ENCODE measurements around the gene GJC3.
"Not testable (repeated sequence)": the region's sequence is repeated elsewhere in the genome, so short reads cannot be mapped to it uniquely, and the experiment has no call there.

GJC3 gene

GRCh38 chr7:99928994-99929729 is at the start of gene GJC3:
Gene GJC3, minus strand, starts transcription at chr7:99929620. Its CDS starts 0 bp downstream, at chr7:99929620.
- Histone ChIP-seq H3K4me1 (ENCODE audit: control insufficient read depth in 2 of 2, insufficient read depth in 2 of 2, low read length in 2 of 2) (peaks cover 0 to 3% of the 10 kb centered on the region in 2 donors), H3K9me3 (ENCODE audit: control insufficient read depth in 2 of 2, low read length in 2 of 2) (no peaks in the 10 kb centered on the region), H3K4me3 (ENCODE audit: low read length in 2 of 2) (peak within 1 kb of the TSS; percentile 36 to 42), H3K27ac (ENCODE audit: low read depth in 2 of 2, low read length in 2 of 2) (no peak within 1 kb of the TSS), H3K9ac (ENCODE audit: low read depth in 1 of 2, low read length in 2 of 2) (no peak within 1 kb of the TSS), H3K27me3 (ENCODE audit: control insufficient read depth in 2 of 2, insufficient read depth in 2 of 2, low read length in 2 of 2) (peaks cover 15 to 22% of the 10 kb centered on the region in 2 donors), H3K36me3 (ENCODE audit: control insufficient read depth in 2 of 2, insufficient read depth in 2 of 2, low read length in 2 of 2) (no peaks in the 10 kb centered on the region)

GRCh38 chr7:99976626-99977025 is 47.2 kb upstream of the GJC3 start:
- Histone ChIP-seq H3K36me3 (ENCODE audit: control insufficient read depth in 2 of 2, insufficient read depth in 2 of 2, low read length in 2 of 2) (no peaks in the 10 kb centered on the region), H3K4me3 (ENCODE audit: low read length in 2 of 2) (no peak overlapping the region), H3K9ac (ENCODE audit: low read depth in 1 of 2, low read length in 2 of 2) (no peak overlapping the region), H3K4me1 (ENCODE audit: control insufficient read depth in 2 of 2, insufficient read depth in 2 of 2, low read length in 2 of 2) (no peaks in the 10 kb centered on the region), H3K27ac (ENCODE audit: low read depth in 2 of 2, low read length in 2 of 2) (no peak overlapping the region), H3K9me3 (ENCODE audit: control insufficient read depth in 2 of 2, low read length in 2 of 2) (no peaks in the 10 kb centered on the region), H3K27me3 (ENCODE audit: control insufficient read depth in 2 of 2, insufficient read depth in 2 of 2, low read length in 2 of 2) (no peaks in the 10 kb centered on the region)

- Histone ChIP-seq H3K27me3 (ENCODE audit: control insufficient read depth in 2 of 2, insufficient read depth in 2 of 2, low read length in 2 of 2) (no peaks in the 10 kb centered on the region), H3K9me3 (ENCODE audit: control insufficient read depth in 2 of 2, low read length in 2 of 2) (no peaks in the 10 kb centered on the region), H3K27ac (ENCODE audit: low read depth in 2 of 2, low read length in 2 of 2) (no peak within 1 kb of the TSS), H3K9ac (ENCODE audit: low read depth in 1 of 2, low read length in 2 of 2) (no peak within 1 kb of the TSS), H3K4me1 (ENCODE audit: control insufficient read depth in 2 of 2, insufficient read depth in 2 of 2, low read length in 2 of 2) (no peaks in the 10 kb centered on the region), H3K4me3 (ENCODE audit: low read length in 2 of 2) (no peak within 1 kb of the TSS), H3K36me3 (ENCODE audit: control insufficient read depth in 2 of 2, insufficient read depth in 2 of 2, low read length in 2 of 2) (no peaks in the 10 kb centered on the region)
Observed at GRCh38 chr7:99975782-99976521, 46.5 kb upstream of the GJC3 start, which contains the start of gene AZGP1. Gene AZGP1, minus strand, starts transcription at chr7:99976031. Its CDS starts 11 bp downstream, at chr7:99976020.

GRCh38 chr7:99974681-99975080 is 45.3 kb upstream of the GJC3 start:
- no peak overlapping the region for H3K4me3 ChIP-seq (ENCODE audit: low read length in 2 of 2)
- H3K27ac ChIP-seq (ENCODE audit: low read depth in 2 of 2, low read length in 2 of 2) = no peak overlapping the region
- no peak overlapping the region for H3K9ac ChIP-seq (ENCODE audit: low read depth in 1 of 2, low read length in 2 of 2)
- no peaks in the 10 kb centered on the region for H3K4me1 ChIP-seq (ENCODE audit: control insufficient read depth in 2 of 2, insufficient read depth in 2 of 2, low read length in 2 of 2)
- no peaks in the 10 kb centered on the region for H3K27me3 ChIP-seq (ENCODE audit: control insufficient read depth in 2 of 2, insufficient read depth in 2 of 2, low read length in 2 of 2)
- no peaks in the 10 kb centered on the region for H3K9me3 ChIP-seq (ENCODE audit: control insufficient read depth in 2 of 2, low read length in 2 of 2)
- no peaks in the 10 kb centered on the region for H3K36me3 ChIP-seq (ENCODE audit: control insufficient read depth in 2 of 2, insufficient read depth in 2 of 2, low read length in 2 of 2)

GRCh38 chr7:99973817-99974216 is 44.4 kb upstream of the GJC3 start:
- H3K36me3 ChIP-seq (ENCODE audit: control insufficient read depth in 2 of 2, insufficient read depth in 2 of 2, low read length in 2 of 2); H3K4me1 ChIP-seq (ENCODE audit: control insufficient read depth in 2 of 2, insufficient read depth in 2 of 2, low read length in 2 of 2); H3K9me3 ChIP-seq (ENCODE audit: control insufficient read depth in 2 of 2, low read length in 2 of 2); H3K9ac ChIP-seq (ENCODE audit: low read depth in 1 of 2, low read length in 2 of 2); H3K27me3 ChIP-seq (ENCODE audit: control insufficient read depth in 2 of 2, insufficient read depth in 2 of 2, low read length in 2 of 2); H3K27ac ChIP-seq (ENCODE audit: low read depth in 2 of 2, low read length in 2 of 2); H3K4me3 ChIP-seq (ENCODE audit: low read length in 2 of 2): not testable (repeated sequence)

GRCh38 chr7:99971242-99971641 is 41.8 kb upstream of the GJC3 start:
- Histone ChIP-seq H3K4me1 (ENCODE audit: control insufficient read depth in 2 of 2, insufficient read depth in 2 of 2, low read length in 2 of 2) (no peaks in the 10 kb centered on the region), H3K9me3 (ENCODE audit: control insufficient read depth in 2 of 2, low read length in 2 of 2) (no peaks in the 10 kb centered on the region), H3K4me3 (ENCODE audit: low read length in 2 of 2) (no peak overlapping the region), H3K9ac (ENCODE audit: low read depth in 1 of 2, low read length in 2 of 2) (no peak overlapping the region), H3K27ac (ENCODE audit: low read depth in 2 of 2, low read length in 2 of 2) (no peak overlapping the region), H3K27me3 (ENCODE audit: control insufficient read depth in 2 of 2, insufficient read depth in 2 of 2, low read length in 2 of 2) (no peaks in the 10 kb centered on the region), H3K36me3 (ENCODE audit: control insufficient read depth in 2 of 2, insufficient read depth in 2 of 2, low read length in 2 of 2) (no peaks in the 10 kb centered on the region)

GRCh38 chr7:99969813-99970212 is 40.4 kb upstream of the GJC3 start:
- not testable (repeated sequence) for H3K4me3 ChIP-seq (ENCODE audit: low read length in 2 of 2); H3K27me3 ChIP-seq (ENCODE audit: control insufficient read depth in 2 of 2, insufficient read depth in 2 of 2, low read length in 2 of 2); H3K4me1 ChIP-seq (ENCODE audit: control insufficient read depth in 2 of 2, insufficient read depth in 2 of 2, low read length in 2 of 2); H3K27ac ChIP-seq (ENCODE audit: low read depth in 2 of 2, low read length in 2 of 2); H3K9me3 ChIP-seq (ENCODE audit: control insufficient read depth in 2 of 2, low read length in 2 of 2); H3K9ac ChIP-seq (ENCODE audit: low read depth in 1 of 2, low read length in 2 of 2); H3K36me3 ChIP-seq (ENCODE audit: control insufficient read depth in 2 of 2, insufficient read depth in 2 of 2, low read length in 2 of 2)

GRCh38 chr7:99969298-99969697 is 39.9 kb upstream of the GJC3 start:
- Histone ChIP-seq H3K36me3 (ENCODE audit: control insufficient read depth in 2 of 2, insufficient read depth in 2 of 2, low read length in 2 of 2) (no peaks in the 10 kb centered on the region), H3K9ac (ENCODE audit: low read depth in 1 of 2, low read length in 2 of 2) (no peak overlapping the region), H3K27me3 (ENCODE audit: control insufficient read depth in 2 of 2, insufficient read depth in 2 of 2, low read length in 2 of 2) (no peaks in the 10 kb centered on the region), H3K27ac (ENCODE audit: low read depth in 2 of 2, low read length in 2 of 2) (no peak overlapping the region), H3K4me1 (ENCODE audit: control insufficient read depth in 2 of 2, insufficient read depth in 2 of 2, low read length in 2 of 2) (no peaks in the 10 kb centered on the region), H3K9me3 (ENCODE audit: control insufficient read depth in 2 of 2, low read length in 2 of 2) (no peaks in the 10 kb centered on the region), H3K4me3 (ENCODE audit: low read length in 2 of 2) (no peak overlapping the region)

- Histone ChIP-seq H3K9ac (ENCODE audit: low read depth in 1 of 2, low read length in 2 of 2) (no peak overlapping the region), H3K27ac (ENCODE audit: low read depth in 2 of 2, low read length in 2 of 2) (no peak overlapping the region)
Observed at GRCh38 chr7:99958564-99959227, 29.3 kb upstream of the GJC3 start.

GRCh38 chr7:99955247-99955646 is 25.8 kb upstream of the GJC3 start:
- Histone ChIP-seq H3K4me1 (ENCODE audit: control insufficient read depth in 2 of 2, insufficient read depth in 2 of 2, low read length in 2 of 2) (no peaks in the 10 kb centered on the region), H3K4me3 (ENCODE audit: low read length in 2 of 2) (no peak overlapping the region), H3K27ac (ENCODE audit: low read depth in 2 of 2, low read length in 2 of 2) (no peak overlapping the region), H3K27me3 (ENCODE audit: control insufficient read depth in 2 of 2, insufficient read depth in 2 of 2, low read length in 2 of 2) (peaks cover 0 to 2% of the 10 kb centered on the region in 2 donors), H3K9me3 (ENCODE audit: control insufficient read depth in 2 of 2, low read length in 2 of 2) (no peaks in the 10 kb centered on the region), H3K36me3 (ENCODE audit: control insufficient read depth in 2 of 2, insufficient read depth in 2 of 2, low read length in 2 of 2) (no peaks in the 10 kb centered on the region), H3K9ac (ENCODE audit: low read depth in 1 of 2, low read length in 2 of 2) (no peak overlapping the region)

More at GRCh38 chr7:99958564-99959227, 29.3 kb upstream of the GJC3 start:
- no peaks in the 10 kb centered on the region for H3K36me3 ChIP-seq (ENCODE audit: control insufficient read depth in 2 of 2, insufficient read depth in 2 of 2, low read length in 2 of 2)
- no peaks in the 10 kb centered on the region for H3K4me1 ChIP-seq (ENCODE audit: control insufficient read depth in 2 of 2, insufficient read depth in 2 of 2, low read length in 2 of 2)
- no peaks in the 10 kb centered on the region for H3K9me3 ChIP-seq (ENCODE audit: control insufficient read depth in 2 of 2, low read length in 2 of 2)
- H3K4me3 ChIP-seq (ENCODE audit: low read length in 2 of 2) = no peak overlapping the region
- peaks cover 2 to 3% of the 10 kb centered on the region in 2 donors for H3K27me3 ChIP-seq (ENCODE audit: control insufficient read depth in 2 of 2, insufficient read depth in 2 of 2, low read length in 2 of 2)

All from mucosa of rectum (tissue), 2 donors.